GM18498 (cell line): ENCODE data around the gene ATP6AP2.

Experiments used
- ATAC-seq: cut with Tn5 transposase; IDR thresholded peaks from one replicate; pipeline ENCODE4 v1.9.1; 2021; ENCODE audit warnings: mild to moderate bottlenecking, moderate library complexity; ENCODE audit not compliant: unreplicated experiment

ATP6AP2 gene

GRCh38 chrX:40637687-40638086 is 56.9 kb downstream of the ATP6AP2 start:
- ATAC-seq, result no peak

- ATAC-seq, result no peak
Observed at GRCh38 chrX:40644176-40644575, 63.4 kb downstream of the ATP6AP2 start.

- peak; percentile 40 for ATAC-seq
Observed at GRCh38 chrX:40644821-40645358, 64.1 kb downstream of the ATP6AP2 start.

GRCh38 chrX:40646489-40647306 is 65.9 kb downstream of the ATP6AP2 start:
- peak; percentile 32 for ATAC-seq

GRCh38 chrX:40647307-40648197 is 66.8 kb downstream of the ATP6AP2 start, which contains the start of gene CXorf38:
TSS of gene CXorf38 (minus strand) at chrX:40647561. CDS start at chrX:40647520, 41 bp downstream.
- peak; percentile 69 for ATAC-seq

GRCh38 chrX:40651620-40652223 is 71.0 kb downstream of the ATP6AP2 start:
- no peak for ATAC-seq

- ATAC-seq, result no peak
Observed at GRCh38 chrX:40652664-40653063, 71.9 kb downstream of the ATP6AP2 start.

GRCh38 chrX:40653535-40653934 is 72.8 kb downstream of the ATP6AP2 start:
- no peak for ATAC-seq
